ENCODE results near the gene PPIF. TPM values are rescaled to one million over a fixed set of nuclear protein-coding genes. Genes with fewer than 3 reads are reported as not detected.
A peak's percentile ranks its signal among the peaks of the same experiment; 100 is the strongest.
"Not testable (repeated sequence)": the region's sequence is repeated elsewhere in the genome, so short reads cannot be mapped to it uniquely, and the experiment has no call there.

Gene PPIF
- total RNA-seq, 6 donors from 2014 or later = 19.3 to 46.5 (median 31.2) TPM

GRCh38 chr10:79331226-79331625 is 16.0 kb upstream of the PPIF start:
- WGBS, 2 donors = 82 to 98% methylated on average over 5 of the region's 5 CpGs

GRCh38 chr10:79331709-79332108 is 15.6 kb upstream of the PPIF start:
- peak; percentile 59 to 61 for ATAC-seq (ENCODE audit: low FRiP score in 2 of 2)
- H3K27me3 ChIP-seq = no peaks in the 10 kb centered on the region
- 54 to 68% methylated on average over 4 to 5 of the region's 6 CpGs for WGBS, 2 donors
- no peaks in the 10 kb centered on the region for H3K36me3 ChIP-seq
- H3K9me3 ChIP-seq = no peaks in the 10 kb centered on the region
- no peak overlapping the region for H3K4me3 ChIP-seq
- no peaks in the 10 kb centered on the region for H3K4me1 ChIP-seq
- no peak overlapping the region for H3K27ac ChIP-seq
- TF ChIP-seq EP300 (IDR thresholded peaks at IDR 0.05) = no peak
- TF ChIP-seq POLR2A (IDR thresholded peaks at IDR 0.05) = peak in 1 of 4 donors; percentile 35
- DNase-seq = peak in 1 of 2 donors; percentile 75

More at GRCh38 chr10:79331226-79331625, 16.0 kb upstream of the PPIF start:
- H3K4me1 ChIP-seq = no peaks in the 10 kb centered on the region
- no peak overlapping the region for H3K4me3 ChIP-seq
- H3K9me3 ChIP-seq = no peaks in the 10 kb centered on the region
- no peak for DNase-seq
- no peaks in the 10 kb centered on the region for H3K27me3 ChIP-seq
- TF ChIP-seq POLR2AphosphoS5 (IDR thresholded peaks at IDR 0.05) = no peak
- no peak for TF ChIP-seq CTCF (IDR thresholded peaks at IDR 0.05)
- TF ChIP-seq POLR2A (IDR thresholded peaks at IDR 0.05) = no peak
- no peak for TF ChIP-seq EP300 (IDR thresholded peaks at IDR 0.05)
- H3K36me3 ChIP-seq = no peaks in the 10 kb centered on the region
- H3K27ac ChIP-seq = no peak overlapping the region
- ATAC-seq (ENCODE audit: low FRiP score in 2 of 2) = no peak

GRCh38 chr10:79332610-79333315 is 14.5 kb upstream of the PPIF start:
- not testable (repeated sequence) for H3K36me3 ChIP-seq; H3K9me3 ChIP-seq; H3K27me3 ChIP-seq; H3K4me1 ChIP-seq; DNase-seq; H3K27ac ChIP-seq; ATAC-seq (ENCODE audit: low FRiP score in 2 of 2); H3K4me3 ChIP-seq
- 87 to 93% methylated on average over 2 of the region's 10 CpGs for WGBS, 2 donors

DNA sequence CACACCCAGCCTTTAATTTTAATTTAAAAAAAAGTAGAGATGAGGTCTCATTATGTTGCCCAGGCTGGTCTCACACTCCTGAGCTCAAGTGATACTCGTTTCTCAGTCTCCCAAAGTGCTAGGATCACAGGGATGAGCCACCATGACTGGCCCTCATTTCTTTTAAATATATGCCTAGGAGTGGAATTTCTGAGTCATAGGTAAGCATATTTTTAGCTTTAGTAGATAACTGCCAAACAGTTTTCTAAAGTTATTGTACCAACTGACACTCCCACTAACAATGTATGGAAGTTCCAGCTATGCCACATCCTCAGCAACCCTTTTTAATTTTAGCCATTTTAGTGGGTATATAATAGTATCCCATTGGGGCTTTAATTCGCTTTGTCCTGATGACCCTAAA is 13.8 kb upstream of the PPIF start:
- 96% methylated on average over 2 of the region's 2 CpGs for WGBS, 2 donors
- no peak overlapping the region for H3K27ac ChIP-seq
- no peak for DNase-seq

GRCh38 chr10:79334573-79334972 is 12.7 kb upstream of the PPIF start:
- Histone ChIP-seq H3K27me3 (no peaks in the 10 kb centered on the region), H3K27ac (no peak overlapping the region), H3K4me1 (no peaks in the 10 kb centered on the region), H3K4me3 (no peak overlapping the region), H3K9me3 (no peaks in the 10 kb centered on the region), H3K36me3 (no peaks in the 10 kb centered on the region)
- ATAC-seq (ENCODE audit: low FRiP score in 2 of 2) (no peak), DNase-seq (no peak)
- TF ChIP-seq POLR2AphosphoS5 (IDR thresholded peaks at IDR 0.05) (no peak), EP300 (IDR thresholded peaks at IDR 0.05) (no peak), POLR2A (IDR thresholded peaks at IDR 0.05) (no peak), CTCF (IDR thresholded peaks at IDR 0.05) (no peak)
- 94 to 95% methylated on average over 2 of the region's 2 CpGs for WGBS, 2 donors

More for the DNA sequence above, 13.8 kb upstream of the PPIF start:
- ATAC-seq (ENCODE audit: low FRiP score in 2 of 2) = no peak
- H3K36me3 ChIP-seq = no peaks in the 10 kb centered on the region
- TF ChIP-seq POLR2AphosphoS5 (IDR thresholded peaks at IDR 0.05) (no peak), CTCF (IDR thresholded peaks at IDR 0.05) (no peak), POLR2A (IDR thresholded peaks at IDR 0.05) (no peak), EP300 (IDR thresholded peaks at IDR 0.05) (no peak)
- H3K27me3 ChIP-seq = no peaks in the 10 kb centered on the region
- H3K4me3 ChIP-seq = no peak overlapping the region
- no peaks in the 10 kb centered on the region for H3K4me1 ChIP-seq
- no peaks in the 10 kb centered on the region for H3K9me3 ChIP-seq

GRCh38 chr10:79335094-79335469 is 12.2 kb upstream of the PPIF start:
- H3K27me3 ChIP-seq = no peaks in the 10 kb centered on the region
- no peaks in the 10 kb centered on the region for H3K4me1 ChIP-seq
- WGBS, 2 donors = 81 to 88% methylated on average over 2 of the region's 2 CpGs
- ATAC-seq (ENCODE audit: low FRiP score in 2 of 2) (no peak), DNase-seq (no peak)
- no peak overlapping the region for H3K27ac ChIP-seq
- TF ChIP-seq POLR2A (IDR thresholded peaks at IDR 0.05) = no peak
- no peak overlapping the region for H3K4me3 ChIP-seq
- no peaks in the 10 kb centered on the region for H3K36me3 ChIP-seq
- no peaks in the 10 kb centered on the region for H3K9me3 ChIP-seq
